GM18951 (cell line): Measurements from ENCODE around the gene POU6F1.
"Not testable (repeated sequence)": the region's sequence is repeated elsewhere in the genome, so short reads cannot be mapped to it uniquely, and the experiment has no call there.

Source experiments
- POLR2A ChIP-seq: IDR thresholded peaks from 4 replicates; pipeline ENCODE4 v1.6.1; 2011; ENCODE audit warnings: mild to moderate bottlenecking; ENCODE audit not compliant: insufficient read length, insufficient read depth; ENCODE audit errors: extremely low read depth
- in situ Hi-C: fragments of 300-500 bp; cut with MboI; formaldehyde crosslinking; loops from one replicate; pipeline ENCODE4 v1.12.0; 2022; ENCODE audit warnings: low sequenced_read_pairs, mixed read lengths, inconsistent platforms; ENCODE audit not compliant: unreplicated experiment

Gene POU6F1, protein sequence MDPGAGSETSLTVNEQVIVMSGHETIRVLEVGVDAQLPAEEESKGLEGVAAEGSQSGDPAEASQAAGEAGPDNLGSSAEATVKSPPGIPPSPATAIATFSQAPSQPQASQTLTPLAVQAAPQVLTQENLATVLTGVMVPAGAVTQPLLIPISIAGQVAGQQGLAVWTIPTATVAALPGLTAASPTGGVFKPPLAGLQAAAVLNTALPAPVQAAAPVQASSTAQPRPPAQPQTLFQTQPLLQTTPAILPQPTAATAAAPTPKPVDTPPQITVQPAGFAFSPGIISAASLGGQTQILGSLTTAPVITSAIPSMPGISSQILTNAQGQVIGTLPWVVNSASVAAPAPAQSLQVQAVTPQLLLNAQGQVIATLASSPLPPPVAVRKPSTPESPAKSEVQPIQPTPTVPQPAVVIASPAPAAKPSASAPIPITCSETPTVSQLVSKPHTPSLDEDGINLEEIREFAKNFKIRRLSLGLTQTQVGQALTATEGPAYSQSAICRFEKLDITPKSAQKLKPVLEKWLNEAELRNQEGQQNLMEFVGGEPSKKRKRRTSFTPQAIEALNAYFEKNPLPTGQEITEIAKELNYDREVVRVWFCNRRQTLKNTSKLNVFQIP

DNA sequence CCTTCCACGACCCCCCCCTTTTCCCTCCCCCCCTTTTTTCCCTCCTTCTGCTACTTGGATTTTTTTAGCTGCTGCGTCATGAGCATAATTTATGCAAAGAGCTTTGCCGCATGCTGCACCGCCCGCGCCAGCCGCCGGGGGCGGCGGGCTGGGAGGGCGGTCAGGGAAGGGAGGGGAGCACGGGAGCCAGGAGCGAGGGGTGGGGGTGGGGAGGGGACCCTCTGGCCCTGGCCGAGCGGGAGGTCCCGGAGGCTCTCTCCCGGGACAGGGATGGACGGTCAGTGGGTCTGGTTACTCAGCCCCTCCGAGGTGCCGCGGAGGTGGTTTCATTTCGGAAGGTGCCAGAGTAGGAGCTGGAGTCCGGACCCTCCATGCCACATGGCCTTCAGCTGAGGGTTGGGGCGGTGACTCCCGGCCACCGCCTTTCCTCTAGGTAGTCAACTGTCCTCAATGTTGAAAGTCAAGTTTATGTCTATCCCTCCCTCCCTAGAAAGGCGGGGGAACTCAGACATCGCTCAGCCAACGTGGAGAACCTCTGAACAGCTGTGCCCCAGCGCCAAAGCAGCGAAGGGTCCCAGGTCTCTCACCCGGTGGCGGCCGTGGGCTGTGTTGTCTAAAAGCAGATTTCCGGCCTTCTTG lies at the start of gene POU6F1:
TSS of gene POU6F1 (minus strand) at position 95 of the 639 bp plus-strand sequence. CDS start 11,226 bp downstream, outside the sequence.
- peak; percentile 45 for TF ChIP-seq POLR2A
- in situ Hi-C loops, result no loop called here

DNA sequence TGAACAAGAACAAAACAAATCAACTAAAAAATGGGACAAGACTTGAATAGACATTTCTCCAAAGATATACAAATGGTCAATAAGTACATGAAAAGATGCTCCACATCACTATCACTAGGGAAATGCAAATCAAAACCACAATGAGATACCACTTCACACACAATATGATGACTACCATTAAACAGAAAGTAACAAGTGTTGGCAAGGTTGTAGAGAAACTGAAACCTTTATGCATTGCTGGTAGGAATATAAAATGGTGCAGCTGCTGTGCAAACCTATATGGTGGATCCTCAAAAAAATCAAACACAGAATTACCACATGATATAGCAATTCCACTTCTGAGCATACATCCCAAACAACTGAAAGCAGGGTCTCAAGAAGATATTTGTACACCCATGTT lies 47.2 kb upstream of the POU6F1 start:
- in situ Hi-C loops, result no loop called here
- no peak for TF ChIP-seq POLR2A

DNA sequence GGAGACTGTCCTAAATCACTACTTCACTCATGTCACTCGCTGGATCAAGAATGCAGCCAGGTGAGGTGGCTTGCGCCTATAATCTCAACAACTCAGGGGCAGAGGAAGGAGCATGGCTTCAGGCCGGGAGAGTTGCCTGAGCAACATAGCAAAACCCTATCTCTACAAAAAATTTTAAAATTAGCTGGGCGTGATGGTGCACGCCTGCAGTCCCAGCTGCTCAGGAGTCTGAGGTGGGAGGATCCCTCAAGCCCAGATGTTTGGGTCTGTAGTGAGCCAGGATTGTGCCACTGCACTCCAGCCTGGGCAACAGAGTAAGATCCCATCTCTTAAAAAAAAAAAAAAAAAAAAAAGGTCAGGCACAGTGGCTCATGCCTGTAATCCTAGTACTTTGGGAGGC lies 46.4 kb upstream of the POU6F1 start:
- in situ Hi-C loops, result no loop called here
- no peak for TF ChIP-seq POLR2A

DNA sequence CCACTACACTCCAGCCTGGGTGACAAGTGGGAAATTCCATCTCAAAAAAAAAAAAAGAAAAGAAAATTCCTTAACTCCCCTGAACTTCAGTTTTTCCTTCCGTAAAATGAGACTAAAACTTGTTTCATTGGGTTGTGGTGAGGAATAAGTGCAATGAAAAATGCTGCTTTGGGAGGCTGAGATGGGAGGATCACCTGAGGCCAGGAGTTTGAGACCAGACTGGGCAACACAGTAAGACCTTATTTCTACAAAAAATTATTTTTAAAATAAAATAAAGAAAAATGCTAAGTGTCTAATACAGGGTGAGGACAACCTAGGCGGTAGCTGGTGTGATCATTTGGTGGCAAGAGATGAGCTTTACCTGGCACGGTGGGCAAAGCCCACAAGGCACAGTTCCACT lies 45.5 kb upstream of the POU6F1 start:
- TF ChIP-seq POLR2A, result no peak
- in situ Hi-C loops, result no loop called here

DNA sequence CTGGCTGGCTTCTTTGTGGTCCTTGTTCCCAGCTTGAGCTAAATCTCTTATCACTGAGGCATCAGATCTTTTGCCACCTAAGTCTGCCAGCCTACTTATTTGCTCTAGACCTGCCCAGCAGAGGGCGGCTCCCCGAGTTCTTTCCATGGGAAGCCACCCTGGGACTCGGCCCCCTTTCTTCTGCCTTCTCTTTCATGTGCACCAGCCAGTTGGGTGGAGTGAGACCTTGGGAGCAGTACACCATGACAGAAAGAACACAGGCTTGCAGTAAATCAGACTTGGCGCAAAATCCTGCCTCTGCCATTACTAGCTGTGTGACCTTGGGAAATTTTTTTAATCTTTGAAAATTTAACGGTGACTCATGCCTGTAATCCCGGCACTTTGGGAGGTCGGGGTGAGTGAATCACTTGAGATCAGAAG lies 44.9 kb upstream of the POU6F1 start:
- no peak for TF ChIP-seq POLR2A

DNA sequence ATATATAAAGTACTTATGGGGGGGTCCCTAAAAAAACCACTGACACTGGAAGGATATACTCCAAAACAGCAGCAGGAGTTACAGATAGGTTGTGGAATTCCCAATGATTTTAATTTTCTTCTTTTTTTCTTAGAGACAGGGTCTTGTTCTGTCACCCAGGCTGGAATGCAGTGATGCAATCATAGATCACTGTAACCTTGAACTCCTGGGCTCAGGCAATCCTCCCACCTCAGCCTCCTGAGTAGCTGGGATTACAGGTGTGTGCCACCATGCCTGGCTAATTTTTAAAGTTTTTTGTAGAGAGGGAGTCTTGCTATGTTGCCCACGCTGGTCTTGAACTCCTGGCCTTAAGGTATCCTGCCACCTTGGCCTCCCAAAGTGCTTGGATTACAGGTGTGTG lies 41.7 kb upstream of the POU6F1 start:
- in situ Hi-C loops, result not testable (repeated sequence)

More for the DNA sequence above, 44.9 kb upstream of the POU6F1 start:
- in situ Hi-C loops, result no loop called here

DNA sequence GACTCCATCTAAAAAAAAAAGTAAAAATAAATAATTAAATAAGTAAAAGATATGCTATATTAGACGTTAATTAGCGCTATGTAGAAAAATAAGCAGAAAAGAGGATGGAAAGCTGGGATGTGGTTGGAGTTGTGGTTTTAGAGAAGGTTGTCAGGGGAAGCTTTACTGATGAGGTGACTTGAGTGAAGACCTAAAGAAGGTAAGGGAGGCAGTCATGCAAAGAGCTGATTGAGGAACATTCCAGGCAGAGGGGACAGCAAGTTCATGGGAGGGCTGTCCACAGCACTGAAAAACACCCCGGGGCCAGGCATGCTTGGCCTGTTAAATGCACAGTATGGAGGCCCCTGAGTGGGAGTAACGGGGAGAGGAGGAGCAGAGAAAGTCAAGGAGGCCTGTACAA lies 36.7 kb upstream of the POU6F1 start:
- TF ChIP-seq POLR2A, result no peak
- in situ Hi-C loops, result no loop called here

DNA sequence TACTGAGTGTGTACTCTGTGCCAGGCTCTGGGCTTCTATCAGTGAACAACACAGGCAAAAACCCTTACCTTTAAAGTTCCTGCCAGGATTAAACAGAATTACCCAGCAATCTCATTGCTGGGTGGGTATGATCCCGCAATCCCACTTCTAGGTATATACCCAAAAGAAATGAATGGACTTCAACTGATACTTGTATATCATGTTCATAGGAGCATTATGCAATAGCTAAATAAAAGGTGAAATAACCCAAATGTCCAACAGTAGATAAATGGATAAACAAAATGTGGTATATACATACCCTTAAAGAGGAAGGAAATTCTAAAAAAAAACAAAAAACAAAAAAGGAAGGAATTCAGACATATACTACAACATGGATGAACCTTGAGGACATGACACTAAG lies 35.4 kb upstream of the POU6F1 start:
- TF ChIP-seq POLR2A, result no peak
- in situ Hi-C loops, result no loop called here

DNA sequence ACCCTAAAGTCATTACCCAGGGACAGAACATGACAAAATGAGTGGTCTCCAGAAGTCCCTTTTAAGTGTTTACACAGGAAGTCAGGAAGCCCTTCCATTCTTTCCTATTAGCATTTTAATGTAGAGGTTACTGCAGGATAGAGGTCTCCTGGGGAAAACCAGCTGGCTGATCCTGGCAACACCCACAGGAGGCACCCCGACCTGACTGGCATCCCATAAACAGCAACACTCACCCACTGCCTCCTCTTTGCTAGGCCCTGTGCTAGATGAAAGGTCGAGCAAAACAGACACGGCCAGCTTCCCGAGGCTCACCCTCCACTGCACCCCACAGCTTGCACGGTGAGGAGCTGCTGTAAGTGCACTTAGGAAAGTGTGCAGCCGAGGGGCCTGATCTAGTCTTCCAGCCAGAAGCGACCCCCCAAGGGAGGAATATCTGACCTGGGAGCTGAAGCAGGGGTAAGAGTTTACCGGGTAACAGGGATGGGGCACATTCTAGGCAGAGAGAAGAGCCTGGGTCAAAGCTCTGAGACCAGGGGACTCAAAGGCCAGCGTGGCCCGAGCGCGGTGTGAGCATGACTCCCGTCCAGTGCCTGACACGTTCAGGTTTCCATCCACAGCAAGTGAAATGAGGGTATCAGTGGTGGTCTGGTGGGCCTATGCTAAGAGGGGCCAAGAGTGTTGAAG lies 29.8 kb upstream of the POU6F1 start:
- in situ Hi-C loops, result no loop called here
- TF ChIP-seq POLR2A, result no peak

DNA sequence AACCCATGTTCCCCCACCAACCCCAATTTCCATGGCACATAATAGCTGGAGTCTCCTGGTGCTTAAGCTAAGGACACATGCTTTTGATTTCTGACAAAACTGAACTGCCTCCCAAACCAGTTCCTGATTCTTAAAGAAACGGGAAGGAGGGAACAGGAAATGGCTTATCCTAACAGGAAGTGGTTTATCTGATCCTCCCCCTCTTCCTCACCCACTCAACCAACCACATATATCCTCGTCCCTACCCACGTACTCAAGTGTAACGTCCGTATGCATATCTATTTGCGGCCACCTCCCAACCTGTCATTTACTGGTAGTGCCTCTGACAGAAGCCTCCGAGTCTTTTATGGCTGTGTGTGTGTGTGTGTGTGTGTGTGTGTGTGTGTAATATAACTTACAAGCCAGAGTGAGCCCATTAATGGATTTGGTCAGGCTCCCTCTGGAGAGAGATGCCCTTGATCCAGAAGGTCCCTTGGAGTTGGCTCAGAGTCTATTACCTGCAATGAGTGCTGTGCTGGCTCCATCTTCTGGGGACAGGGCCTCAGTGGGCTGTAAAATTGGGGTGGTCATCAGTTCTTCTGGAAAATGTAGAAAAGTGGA lies 28.5 kb upstream of the POU6F1 start:
- in situ Hi-C loops, result no loop called here

DNA sequence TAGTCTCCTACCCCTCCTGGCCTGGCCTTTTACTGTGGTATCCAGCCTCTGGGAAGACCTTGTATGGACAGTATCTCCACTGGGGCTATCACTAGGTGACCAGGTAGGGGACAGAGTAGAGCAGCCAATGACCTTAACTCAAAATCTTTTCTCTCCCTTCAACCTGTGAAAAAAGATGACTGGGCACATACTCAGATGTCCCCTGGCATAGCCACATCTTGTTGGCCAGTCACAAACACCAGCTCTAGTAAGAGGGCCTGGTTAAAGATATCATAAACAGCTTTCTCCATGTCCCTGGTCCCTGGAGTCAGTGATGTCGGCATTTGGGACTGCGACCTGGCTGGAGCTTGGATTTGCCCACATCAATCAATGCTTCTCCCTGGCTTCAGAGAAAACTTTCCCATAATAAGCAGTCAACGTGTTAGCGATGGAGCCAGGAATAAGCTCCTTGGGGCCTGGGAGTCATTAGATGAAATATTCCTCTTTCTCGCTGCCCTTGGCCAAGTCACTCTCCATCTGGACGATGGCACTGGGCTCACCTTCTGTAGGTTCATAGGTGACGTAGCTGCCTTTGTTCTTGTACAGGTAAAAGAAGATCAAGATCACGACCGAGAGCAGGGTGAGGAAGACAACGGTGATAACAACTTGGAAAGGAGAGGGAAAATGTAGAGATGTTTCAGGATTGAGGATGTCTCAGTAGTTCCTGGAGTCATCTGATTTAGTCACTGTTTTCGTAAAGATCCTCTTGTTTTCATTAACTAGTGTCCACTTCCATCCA lies 27.8 kb upstream of the POU6F1 start:
- TF ChIP-seq POLR2A, result no peak
- in situ Hi-C loops, result no loop called here

More for the DNA sequence above, 28.5 kb upstream of the POU6F1 start:
- peak; percentile 16 for TF ChIP-seq POLR2A

DNA sequence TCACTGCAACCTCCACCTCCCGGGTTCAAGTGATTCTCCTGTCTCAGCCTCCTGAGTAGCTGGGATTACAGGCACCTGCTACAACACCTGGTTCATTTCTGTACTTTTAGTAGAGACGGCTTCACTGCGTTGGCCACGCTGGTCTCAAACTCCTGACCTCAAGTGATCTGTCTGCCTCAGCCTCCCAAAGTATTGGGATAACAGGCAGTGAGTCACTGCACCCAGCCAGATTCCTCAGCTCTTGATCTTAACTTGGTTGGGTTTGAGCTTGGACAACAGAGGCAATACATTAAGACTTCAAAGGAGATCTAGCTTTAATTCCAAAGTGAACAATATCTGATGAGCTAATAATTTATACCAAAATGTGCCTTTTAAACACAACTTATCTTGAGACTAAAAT lies 26.4 kb upstream of the POU6F1 start:
- in situ Hi-C loops, result no loop called here
- no peak for TF ChIP-seq POLR2A
